Lower leg skin (tissue), 3 donors: ENCODE results near the gene XKR8.

Source experiments
- POLR2A ChIP-seq, 2 donors: fragments of 450-650 bp; IDR thresholded peaks; one replicate each; pipeline ENCODE4 v1.6.1; 2016 to 2017; ENCODE audit warnings: antibody characterized with exemption in 2 of 2, mild to moderate bottlenecking in 1 of 2, moderate library complexity in 1 of 2
- TF ChIP-seq, protein P1 (sequence below), 3 donors: fragments of 450-650 bp; IDR thresholded peaks; one replicate each; pipeline ENCODE4 v1.5.1; 2016; ENCODE audit warnings: antibody characterized with exemption in 3 of 3, mild to moderate bottlenecking in 3 of 3, moderate library complexity in 2 of 3

GRCh38 chr1:27999055-27999454, 39.3 kb downstream of the XKR8 start:
- TF ChIP-seq, protein P1, sequence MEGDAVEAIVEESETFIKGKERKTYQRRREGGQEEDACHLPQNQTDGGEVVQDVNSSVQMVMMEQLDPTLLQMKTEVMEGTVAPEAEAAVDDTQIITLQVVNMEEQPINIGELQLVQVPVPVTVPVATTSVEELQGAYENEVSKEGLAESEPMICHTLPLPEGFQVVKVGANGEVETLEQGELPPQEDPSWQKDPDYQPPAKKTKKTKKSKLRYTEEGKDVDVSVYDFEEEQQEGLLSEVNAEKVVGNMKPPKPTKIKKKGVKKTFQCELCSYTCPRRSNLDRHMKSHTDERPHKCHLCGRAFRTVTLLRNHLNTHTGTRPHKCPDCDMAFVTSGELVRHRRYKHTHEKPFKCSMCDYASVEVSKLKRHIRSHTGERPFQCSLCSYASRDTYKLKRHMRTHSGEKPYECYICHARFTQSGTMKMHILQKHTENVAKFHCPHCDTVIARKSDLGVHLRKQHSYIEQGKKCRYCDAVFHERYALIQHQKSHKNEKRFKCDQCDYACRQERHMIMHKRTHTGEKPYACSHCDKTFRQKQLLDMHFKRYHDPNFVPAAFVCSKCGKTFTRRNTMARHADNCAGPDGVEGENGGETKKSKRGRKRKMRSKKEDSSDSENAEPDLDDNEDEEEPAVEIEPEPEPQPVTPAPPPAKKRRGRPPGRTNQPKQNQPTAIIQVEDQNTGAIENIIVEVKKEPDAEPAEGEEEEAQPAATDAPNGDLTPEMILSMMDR (IDR thresholded peaks at IDR 0.05) = no peak
- no peak for TF ChIP-seq POLR2A (IDR thresholded peaks at IDR 0.05)
